Measurements from ENCODE around the gene CFAP73. TPM values are rescaled to one million over a fixed set of nuclear protein-coding genes. Genes with fewer than 3 reads are reported as not detected.

Gene CFAP73
- total RNA-seq, 1 experiment from 2014 or later: not detected

Other genes starting within 250 kb of the CFAP73 start
- gene OAS1, start 242.8 kb upstream of the CFAP73 start, total RNA-seq (2014; rRNA removed; shearing (Covaris generic)): 5.1 and 6.1 TPM in 2 replicates
- gene OAS3, start 211.2 kb upstream of the CFAP73 start, total RNA-seq (2014; rRNA removed; shearing (Covaris generic)): 21.7 and 35.4 TPM in 2 replicates
- gene OAS2, start 171.2 kb upstream of the CFAP73 start, total RNA-seq (2014; rRNA removed; shearing (Covaris generic)): 3.9 and 5.1 TPM in 2 replicates
- gene DTX1, start 93.0 kb upstream of the CFAP73 start, total RNA-seq (2014; rRNA removed; shearing (Covaris generic)): 0.24 and 2.3 TPM in 2 replicates
- gene RASAL1, start 14.0 kb upstream of the CFAP73 start, total RNA-seq (2014; rRNA removed; shearing (Covaris generic)): 0.06 TPM in 1 of 2 replicates, not detected in the other
- 60.1 and 78.5 TPM in 2 replicates for gene DDX54, start 35.8 kb downstream of the CFAP73 start, total RNA-seq (2014; rRNA removed; shearing (Covaris generic))
- 26.0 and 31.8 TPM in 2 replicates for gene RITA1, start 36.0 kb downstream of the CFAP73 start, total RNA-seq (2014; rRNA removed; shearing (Covaris generic))
- gene TPCN1, start 71.7 kb downstream of the CFAP73 start, total RNA-seq (2014; rRNA removed; shearing (Covaris generic)): 8.5 and 10.4 TPM in 2 replicates
- gene SLC8B1, start 185.4 kb downstream of the CFAP73 start, total RNA-seq (2014; rRNA removed; shearing (Covaris generic)): 13.4 and 16.4 TPM in 2 replicates
- 6.1 and 22.2 TPM in 2 replicates for gene PLBD2, start 208.9 kb downstream of the CFAP73 start, total RNA-seq (2014; rRNA removed; shearing (Covaris generic))